ENCODE measurements around the gene ADAMTS15.

Gene ADAMTS15

DNA sequence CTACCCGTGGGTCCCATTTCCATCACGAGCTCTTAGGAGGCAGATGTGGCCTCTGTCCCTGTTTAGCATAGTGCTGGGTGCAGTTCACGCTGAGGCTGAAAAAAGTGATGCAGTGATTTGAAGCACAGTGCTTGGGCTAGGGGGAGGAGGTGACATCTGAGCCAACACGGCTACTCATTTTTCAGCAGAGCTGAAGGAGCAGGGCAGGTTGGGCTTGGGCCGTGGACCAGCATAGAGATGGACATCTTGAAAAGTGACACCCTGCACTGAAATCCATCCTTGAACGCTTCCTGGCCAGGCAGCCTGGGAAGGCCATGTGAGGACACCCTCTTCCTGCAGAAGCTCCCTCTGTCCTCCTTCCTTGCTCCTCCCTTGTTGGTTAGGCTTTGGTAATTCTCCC, 66.4 kb downstream of the ADAMTS15 start:
- DNase-seq (ENCODE audit: low spot score): no peak

DNA sequence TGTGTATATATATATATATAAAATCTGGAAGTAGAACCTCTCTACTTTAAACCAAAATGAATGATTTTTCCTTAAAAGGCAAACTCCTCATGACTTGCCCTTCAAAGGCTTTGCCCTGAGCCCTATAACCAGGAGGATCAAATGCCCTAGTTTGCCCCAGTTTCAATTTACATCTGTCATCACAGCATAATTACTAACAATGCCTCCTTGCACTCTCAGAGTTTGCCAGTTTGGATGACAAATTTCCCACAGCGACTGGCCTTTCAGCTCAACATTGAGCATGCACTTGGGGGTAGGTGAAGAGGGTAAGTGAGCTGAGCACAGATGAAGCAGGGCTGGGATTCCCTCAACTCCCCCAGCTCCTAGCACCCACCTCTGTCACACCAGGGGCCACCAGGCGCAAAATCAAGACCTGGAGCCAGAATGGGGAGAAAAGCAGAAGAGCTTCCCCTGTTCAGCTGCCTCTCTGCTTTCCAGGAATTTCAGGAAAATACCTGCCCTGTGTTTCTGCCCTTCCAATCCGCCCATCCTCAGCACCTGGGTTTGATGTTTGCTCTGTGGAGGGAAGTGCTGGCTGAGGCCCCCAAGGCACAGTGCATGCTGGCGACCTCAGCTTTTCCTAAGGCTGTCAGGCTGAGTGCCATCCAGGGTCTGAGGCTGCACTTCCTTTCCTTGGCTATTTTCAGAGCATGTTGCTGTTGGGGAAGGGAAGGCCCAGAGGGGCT, 67.5 kb downstream of the ADAMTS15 start:
- DNase-seq (ENCODE audit: low spot score): no peak

DNA sequence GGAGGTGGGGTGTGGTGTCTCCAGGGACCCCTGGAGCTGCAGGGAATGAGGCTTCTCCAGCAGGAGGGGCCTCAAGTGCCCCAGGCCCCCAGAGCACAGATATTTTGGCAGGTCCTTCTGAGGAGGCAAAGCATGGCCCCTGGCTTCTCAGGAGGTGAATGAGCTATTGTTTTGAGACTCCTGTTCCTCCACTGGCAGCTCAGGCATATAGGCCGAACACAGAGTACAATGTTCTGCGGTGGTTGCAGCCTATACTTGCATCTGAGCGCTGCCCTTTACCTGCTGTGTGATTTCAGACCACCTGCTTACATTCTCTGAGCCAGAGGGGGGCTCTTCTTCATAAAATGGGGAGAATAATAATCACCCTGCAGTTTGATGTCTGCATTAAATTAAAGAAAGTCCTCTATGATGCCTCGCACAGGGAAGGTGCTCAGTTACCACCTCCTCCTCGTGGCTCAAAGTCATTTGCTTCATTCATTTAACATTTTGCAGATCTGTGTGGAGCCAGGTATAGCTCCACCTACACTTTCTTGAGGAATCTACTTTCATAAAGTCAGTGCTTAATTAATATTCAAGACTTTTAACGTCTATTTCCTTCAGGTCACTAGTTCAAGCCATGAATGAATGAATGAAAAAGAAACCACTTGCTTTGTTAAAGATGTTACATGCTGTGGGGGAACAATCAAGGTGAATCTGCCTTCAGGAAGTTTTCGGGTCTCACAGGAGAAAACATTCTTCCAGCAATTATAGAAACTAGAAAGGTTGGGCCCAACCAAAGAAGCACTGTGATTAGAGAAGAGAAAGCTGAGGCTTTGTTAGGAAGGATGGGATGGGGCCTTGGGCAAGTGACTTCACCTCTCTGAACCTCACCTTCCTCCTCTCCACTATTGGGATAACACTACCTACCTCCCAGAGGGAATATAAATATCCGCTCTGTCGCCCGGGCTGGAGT, 68.4 kb downstream of the ADAMTS15 start:
- no peak for DNase-seq (ENCODE audit: low spot score)

DNA sequence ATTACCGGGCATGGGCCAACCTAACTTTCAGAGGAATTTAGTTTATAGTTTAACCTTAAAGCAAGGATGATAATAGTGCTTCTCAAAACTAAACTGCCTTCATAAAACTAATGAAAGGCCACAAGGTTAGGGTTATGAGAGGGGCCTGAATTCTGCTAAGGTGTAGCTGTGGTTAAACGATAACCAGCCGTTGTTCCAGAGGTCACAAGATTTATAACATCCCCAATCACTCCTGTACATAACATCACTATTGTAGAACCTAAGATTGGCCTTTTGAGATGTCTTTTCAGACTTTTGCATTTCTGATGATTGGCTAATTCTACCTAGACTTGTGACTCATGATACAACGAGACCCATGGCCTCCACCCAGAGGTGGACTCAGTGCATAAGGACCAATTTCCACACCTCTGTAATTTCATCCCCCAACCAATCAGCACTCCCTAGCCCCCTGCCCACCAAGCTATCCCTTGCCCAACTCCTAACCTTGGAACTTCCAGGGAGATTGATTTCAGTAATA, 69.8 kb downstream of the ADAMTS15 start:
- DNase-seq (ENCODE audit: low spot score): no peak

DNA sequence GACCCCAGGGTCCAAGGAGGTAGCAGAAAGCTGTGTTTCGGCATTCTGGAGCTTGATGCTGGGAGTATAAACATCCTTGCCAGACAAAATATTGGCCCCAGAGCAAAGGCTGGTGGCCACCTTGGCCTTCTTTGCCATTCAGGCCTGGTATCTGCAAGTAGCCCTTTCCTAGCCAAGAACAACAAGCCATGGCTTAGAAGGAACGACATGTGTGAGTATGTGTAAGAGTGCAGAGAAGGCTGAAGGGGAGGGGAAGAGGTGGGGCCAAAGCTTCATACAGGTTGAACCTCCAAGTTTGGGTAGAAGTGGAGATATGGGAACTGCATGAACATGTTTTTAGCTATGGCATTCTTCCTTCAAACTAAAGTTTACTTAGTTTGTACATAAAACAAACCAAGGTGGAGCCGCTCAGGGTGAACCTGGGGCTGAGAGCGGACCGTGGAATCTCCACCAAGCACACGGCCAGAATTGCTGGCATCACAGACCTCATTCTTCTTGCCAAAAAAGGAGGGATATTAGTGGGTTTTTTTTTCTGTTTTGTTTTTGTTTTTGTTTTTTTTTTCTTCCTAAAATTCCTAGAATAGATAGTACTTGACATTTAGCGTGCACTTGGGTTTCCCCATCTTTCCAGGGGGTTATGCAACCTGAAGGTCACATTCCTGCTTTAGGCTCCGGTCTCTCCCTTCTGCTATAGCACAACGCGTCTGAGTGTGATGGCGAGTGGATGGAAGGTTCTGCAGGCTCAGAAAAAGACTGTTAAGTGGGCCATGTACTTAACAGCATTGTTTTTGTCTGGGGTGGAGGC, 70.9 kb downstream of the ADAMTS15 start:
- no peak for DNase-seq (ENCODE audit: low spot score)

DNA sequence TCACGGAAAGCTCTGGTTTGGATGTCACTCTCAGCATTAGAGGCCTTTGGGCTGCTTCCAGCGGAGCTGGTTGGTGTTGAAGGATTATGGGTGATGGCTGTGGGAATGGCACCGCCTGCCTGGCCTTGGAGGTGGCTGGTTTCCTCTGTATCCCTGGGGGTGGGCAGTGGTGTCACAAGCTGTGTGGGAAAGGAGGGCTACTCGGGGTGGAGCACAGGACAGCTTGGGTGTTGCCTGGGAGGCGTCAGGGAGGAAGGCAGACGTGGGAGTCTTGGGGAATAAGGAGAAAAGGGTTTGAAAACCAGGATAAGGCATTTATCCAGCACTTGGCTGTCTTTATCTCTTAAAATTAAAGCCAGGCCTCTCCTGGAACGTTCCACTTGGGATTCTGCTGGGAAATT, 71.8 kb downstream of the ADAMTS15 start:
- no peak for DNase-seq (ENCODE audit: low spot score)

DNA sequence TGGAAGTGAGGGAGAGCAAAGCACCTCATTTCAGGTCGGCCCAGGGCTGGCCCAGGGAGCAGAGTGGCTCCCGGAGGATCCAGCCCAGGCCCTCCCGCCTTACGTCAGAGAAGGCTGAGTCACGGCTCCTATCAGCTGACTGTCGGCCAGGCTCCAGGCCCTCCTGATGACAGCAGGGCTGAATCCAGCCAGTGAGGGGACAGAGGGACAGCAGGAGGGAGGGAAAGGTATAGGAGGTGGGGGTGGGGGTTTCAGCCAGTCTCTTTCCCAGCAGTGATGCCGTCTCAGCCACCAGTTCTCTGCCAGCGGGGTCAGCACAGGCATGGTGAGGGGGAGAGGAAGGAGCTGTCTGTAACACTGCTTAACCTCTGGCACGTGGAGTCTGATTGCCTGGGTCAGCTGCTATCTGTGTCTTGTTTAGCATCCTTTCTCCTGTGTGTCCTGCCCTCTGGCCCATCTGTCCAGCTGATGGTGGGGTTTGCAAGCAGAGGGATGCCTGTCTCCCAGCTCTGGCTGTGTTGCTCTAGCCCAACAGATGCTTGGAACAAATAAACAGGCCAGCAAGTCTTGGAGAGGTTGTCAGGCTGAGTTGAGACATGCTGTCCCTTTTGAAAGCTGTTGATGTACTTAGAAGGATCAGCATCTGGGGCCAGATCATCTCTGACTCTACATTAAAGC, 74.0 kb downstream of the ADAMTS15 start:
- DNase-seq (ENCODE audit: low spot score): no peak

DNA sequence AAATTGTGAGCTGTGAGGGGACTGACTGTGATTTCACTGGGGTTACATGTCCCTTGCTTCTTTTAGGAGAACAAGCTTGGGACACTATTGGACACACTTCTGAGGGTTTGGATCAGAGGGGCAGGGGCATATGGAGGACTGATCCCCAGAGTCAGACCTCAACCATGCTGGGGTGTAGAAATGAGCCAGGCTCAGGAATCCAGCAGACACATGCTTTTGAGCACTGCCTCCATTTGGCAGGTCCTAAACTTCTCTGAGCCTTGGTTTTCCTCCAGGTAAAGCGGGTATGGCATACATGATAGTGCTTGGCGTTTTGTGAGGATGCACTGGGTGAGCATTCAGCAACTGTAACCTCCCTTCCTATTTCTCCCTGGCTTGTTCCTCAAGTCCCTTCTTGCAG, 74.7 kb downstream of the ADAMTS15 start:
- no peak for DNase-seq (ENCODE audit: low spot score)

DNA sequence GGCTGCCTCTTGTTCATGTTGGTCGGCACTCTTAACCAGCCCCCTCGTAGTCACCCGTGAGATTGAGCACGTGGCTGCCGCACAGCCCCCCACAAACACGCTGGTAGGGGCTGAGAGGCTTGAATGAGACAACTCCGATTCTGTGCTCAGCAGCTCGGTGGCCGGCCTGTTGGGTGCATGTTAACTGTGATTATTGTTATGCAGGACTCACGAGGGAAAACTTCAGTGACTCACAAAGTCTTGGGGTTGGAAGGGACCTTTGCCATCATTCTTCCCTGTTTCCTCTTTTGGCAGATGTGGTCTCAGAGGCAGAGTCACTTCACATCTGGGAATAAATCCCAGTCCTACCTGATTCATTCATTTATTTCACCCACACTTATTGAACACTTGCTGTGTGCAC, 75.2 kb downstream of the ADAMTS15 start:
- no peak for DNase-seq (ENCODE audit: low spot score)

DNA sequence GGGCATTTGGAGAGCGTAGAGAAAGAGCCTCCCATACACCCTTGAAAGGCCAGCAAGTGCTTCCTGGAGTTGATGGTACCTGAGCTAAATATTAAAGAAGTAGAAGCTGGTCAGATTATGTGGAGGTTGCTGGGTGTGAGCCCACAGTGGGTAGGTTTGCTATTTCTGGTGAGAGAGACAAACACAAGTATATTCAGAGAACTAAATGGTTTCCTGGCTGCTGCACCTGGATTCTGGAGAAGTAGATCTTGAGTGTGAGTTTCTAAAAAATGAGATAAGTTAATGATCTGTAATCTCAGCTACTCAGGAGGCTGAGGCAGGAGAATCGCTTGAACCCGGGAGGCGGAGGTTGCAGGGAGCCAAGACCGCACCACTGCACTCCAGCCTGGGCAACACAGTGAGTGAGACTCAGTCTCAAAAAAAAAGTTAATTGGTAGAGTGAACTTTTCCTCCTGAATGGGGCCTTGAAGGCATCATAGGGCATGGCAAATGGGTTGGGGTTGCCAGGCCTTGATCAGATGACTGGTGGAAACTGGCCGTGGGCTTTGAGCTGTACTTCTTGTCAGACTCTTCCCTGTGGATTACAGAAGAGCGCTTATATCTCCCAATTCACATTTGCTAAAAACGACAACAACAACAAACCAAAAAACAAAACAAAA, 75.8 kb downstream of the ADAMTS15 start:
- no peak for DNase-seq (ENCODE audit: low spot score)

DNA sequence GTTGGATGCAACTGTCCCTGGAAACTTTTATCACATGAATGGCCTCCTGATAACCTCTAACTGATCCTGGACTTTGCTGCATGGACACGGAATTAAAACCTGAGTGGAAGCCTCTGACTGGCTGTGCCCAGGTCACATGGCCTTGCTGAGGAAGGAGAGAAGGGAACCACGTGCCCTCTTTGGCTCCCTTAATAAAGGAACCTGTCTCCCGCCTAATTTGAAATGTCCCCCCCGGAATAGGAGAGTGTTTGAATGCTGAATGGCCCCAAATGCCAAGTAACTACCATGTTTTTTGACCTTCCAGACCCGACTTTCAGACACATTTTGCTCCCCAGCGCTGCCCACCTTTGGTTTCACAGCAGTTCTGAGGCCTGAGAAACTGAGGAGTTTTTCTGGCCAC, 76.9 kb downstream of the ADAMTS15 start:
- DNase-seq (ENCODE audit: low spot score): no peak

Data from hematopoietic multipotent progenitor cell treated with erythropoietin and hydrocortisone succinate and interleukin-3 and kit ligand, for 15 days (in vitro differentiated cells).